ENCODE measurements around the gene LHPP.

The LHPP gene

GRCh38 chr10:124521429-124521871 lies 59.8 kb downstream of the LHPP start:
- no peak for DNase-seq (ENCODE audit: low spot score)

GRCh38 chr10:124522131-124522932 lies 60.7 kb downstream of the LHPP start:
- no peak for DNase-seq (ENCODE audit: low spot score)

GRCh38 chr10:124522933-124523871 lies 61.6 kb downstream of the LHPP start:
- DNase-seq (ENCODE audit: low spot score): no peak

- no peak for DNase-seq (ENCODE audit: low spot score)
Observed at GRCh38 chr10:124523901-124524300, 62.3 kb downstream of the LHPP start.

- DNase-seq (ENCODE audit: low spot score): no peak
Observed at GRCh38 chr10:124524991-124525653, 63.5 kb downstream of the LHPP start.

DNA sequence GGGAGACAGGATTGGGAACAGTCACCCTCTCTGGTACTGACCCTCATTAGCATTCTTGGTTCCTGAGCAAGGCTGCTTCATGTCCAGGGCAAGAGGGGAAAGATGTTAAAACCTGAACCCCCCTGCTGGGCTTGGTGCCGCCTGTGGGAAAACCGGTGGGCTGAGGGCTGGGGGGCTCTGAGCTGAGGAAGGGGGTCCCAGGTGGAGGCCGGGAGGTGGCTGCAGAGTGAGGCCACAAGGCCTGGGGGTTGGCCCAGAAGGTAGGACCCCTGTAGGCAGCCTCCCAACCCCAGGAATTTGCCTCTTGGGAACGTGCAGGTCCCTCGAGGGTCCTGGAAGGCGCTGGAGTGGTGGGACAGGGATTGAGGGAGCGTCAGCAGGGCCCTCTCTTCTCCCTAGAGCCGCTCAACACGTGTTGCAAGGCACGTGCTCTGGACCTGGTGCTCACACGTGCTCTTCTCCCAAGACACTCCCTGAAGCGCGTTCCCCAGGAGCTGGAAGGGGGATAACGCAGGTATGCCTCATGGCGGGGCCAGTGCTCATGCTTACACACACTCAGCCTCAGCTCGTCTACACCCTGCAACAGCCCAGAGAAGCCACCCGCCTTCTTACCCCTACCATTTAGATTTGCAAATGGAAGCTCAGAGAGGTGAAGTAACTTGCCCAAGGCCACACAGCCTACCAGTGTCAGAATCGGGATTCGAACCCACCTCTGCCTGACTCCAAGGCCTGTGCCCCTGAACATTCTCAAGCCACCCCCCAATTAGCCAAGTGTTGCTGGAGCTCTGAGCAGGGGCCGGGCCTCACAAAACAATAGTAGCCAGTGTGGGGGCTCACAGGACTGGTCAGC lies 64.4 kb downstream of the LHPP start:
- no peak for DNase-seq (ENCODE audit: low spot score)

DNA sequence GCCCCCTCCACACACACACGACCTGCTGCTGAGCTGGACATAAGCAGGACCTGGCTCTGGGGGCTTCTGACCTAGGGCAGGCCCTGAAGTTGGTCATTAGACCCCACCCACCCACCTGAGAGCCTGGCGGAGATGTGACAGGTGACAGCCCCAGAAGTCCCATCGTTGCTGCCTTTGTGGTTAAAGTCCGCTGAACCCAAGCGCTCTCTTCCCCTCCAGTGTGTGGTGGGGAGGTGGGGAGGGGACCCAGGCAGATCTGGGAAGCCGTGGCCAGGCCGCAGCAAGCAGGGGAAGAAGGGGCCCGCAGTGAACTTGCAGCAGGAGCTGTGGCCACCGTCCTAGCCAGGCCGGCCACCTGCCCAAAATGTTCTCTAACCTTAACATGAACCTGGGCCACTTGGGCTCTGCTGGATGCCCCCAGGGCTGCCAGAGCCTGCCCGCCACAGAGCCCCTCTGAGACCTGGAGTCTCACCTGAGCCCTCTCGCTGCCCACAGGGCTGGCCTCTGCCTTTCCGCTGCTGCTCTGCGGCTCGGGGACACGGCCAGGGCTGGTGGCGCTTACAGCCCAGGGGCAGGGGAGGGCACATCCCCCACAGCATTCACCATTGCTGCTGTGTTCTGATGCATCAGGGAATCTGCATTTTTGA lies 65.1 kb downstream of the LHPP start:
- no peak for DNase-seq (ENCODE audit: low spot score)

DNA sequence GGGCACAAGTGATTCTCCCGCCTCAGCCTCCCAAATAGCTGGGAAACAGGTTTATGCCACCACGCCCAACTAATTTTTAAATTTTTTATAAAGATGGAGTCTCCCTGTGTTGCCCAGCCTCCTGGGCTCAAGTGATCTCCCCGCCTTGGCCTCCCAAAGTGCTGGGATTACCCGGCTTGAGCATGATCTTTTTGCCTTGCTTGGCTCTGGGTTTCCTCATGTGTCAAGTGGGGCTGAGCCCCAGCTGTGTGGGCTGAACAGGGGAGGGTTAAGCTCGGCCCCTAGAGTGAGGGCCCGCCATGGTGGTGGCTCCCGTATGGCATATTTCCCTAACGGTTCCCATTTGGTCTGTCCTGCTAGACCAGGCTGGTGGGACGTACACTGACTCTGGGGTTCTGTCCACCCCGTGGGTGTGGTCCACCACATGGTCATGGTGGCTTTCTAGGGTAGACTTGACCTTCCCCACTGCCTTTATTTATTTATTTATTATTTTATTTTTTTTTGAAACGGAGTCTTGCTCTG lies 66.3 kb downstream of the LHPP start:
- DNase-seq (ENCODE audit: low spot score): no peak

GRCh38 chr10:124529661-124530214 lies 68.1 kb downstream of the LHPP start:
- no peak for DNase-seq (ENCODE audit: low spot score)

DNA sequence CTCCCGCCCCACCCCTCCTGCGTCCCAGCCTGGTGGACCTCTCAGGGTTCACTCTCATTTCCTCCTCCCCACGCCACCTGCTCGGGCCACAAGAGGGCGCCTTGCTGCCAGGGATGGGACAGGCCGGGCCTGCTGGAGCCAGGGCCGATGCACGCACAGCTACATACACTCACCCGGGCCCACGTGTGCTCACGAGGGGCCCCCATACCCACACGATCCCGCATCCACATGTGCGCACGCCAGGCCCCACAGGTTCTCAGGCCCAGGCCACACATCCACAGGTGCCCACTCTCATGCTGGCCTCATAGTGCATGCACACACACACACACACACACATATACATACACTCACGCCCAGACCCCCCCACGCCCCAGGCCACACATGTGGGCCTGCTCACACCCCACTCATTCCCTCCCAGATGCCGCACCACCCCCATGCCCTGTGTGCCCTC lies 68.6 kb downstream of the LHPP start:
- DNase-seq (ENCODE audit: low spot score): peak; percentile 69

- DNase-seq (ENCODE audit: low spot score): no peak
Observed at GRCh38 chr10:124530816-124531215, 69.2 kb downstream of the LHPP start.

- no peak for DNase-seq (ENCODE audit: low spot score)
Observed at GRCh38 chr10:124532106-124532641, 70.6 kb downstream of the LHPP start.

DNA sequence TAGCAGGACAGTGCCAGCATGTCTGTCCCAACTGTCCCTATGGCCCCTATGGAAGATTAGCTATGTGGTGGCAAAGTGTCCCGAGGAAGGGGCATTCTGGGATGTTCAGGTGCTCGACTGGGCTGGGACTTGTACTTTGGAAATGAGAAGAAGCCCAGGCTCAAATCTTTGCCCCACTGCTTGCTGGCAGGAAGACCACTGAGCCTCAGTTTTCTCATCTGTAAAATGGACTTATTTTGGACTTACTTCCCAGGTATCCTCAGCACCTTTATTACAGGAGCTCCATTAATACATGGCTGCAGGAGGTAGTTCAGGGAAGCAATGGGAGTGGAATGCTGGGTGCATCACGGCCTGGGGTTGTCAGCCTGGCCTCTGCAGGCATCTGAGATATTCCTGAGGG lies 71.2 kb downstream of the LHPP start:
- no peak for DNase-seq (ENCODE audit: low spot score)

- no peak for DNase-seq (ENCODE audit: low spot score)
Observed at GRCh38 chr10:124533266-124533665, 71.6 kb downstream of the LHPP start.

DNA sequence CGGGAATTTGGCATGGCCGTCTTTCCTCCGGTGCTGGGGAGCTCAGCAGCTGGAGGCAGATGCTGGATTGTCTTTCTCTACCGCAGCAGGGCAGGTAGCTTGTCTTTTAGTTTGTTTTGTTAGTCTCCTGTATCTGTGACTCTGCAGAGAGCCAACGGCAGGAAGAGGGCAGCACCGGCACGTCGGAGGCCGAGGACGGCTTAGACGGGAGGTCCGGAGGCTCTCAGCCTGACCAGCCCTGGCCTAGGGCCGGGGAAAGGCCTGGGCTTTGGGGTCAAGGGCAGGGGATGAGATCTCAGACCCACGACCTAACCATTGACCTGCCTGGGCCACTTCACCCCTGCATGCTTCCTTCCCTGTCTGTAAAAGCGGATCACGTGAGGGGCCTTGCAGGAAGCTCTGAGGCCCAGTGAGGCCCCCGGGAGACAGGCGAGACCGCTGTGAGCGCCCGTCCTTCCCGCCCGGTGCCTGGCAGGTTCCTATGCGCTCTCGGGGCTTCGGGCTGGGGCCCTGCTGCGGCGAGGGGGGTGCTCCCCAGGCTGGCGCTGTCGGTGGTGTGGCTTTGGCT lies 72.7 kb downstream of the LHPP start:
- no peak for DNase-seq (ENCODE audit: low spot score)

- no peak for DNase-seq (ENCODE audit: low spot score)
Observed at GRCh38 chr10:124534826-124535601, 73.4 kb downstream of the LHPP start.

DNA sequence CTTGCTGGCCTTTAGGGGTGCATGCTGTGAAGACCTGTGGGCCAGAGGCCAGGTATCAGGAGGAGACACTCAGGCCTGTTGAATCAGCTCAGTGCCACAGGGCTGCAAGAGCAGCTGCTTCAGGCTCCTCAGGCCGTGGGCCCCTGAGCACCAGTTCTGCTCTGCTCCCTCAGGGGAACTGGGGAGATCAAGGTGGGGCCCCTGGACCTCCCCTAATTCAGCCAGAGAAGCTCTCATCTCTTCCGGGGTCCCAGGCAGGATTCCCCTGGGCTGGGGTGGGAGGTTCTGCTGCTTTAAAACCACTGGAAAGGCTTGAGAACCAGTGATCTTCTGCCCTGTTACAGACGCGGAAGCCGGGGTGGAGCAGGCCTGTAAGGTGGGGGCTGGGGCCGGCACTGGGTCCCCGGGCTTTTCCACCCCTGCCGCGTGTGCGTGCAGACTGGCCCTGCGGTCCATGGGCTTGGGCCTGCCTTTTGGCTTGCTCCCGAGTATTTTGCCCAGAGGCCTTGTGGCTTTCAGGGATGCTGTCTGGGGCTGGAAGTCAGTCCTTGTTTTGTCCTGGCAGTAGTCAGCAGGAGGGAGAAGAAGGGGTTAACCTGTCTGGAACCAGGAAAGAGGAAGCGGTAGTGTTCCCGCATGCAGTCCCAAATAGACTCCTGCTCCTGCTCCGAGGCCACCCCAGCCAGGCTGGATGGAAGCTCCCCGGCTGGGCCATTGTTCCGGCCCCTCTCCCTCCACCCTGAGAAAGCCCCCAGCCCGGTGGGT lies 74.3 kb downstream of the LHPP start:
- no peak for DNase-seq (ENCODE audit: low spot score)

- DNase-seq (ENCODE audit: low spot score): no peak
Observed at GRCh38 chr10:124536496-124537050, 75.0 kb downstream of the LHPP start.
